HepG2 (cell line): ENCODE measurements around the gene DPM2. TPM values are rescaled to one million over a fixed set of nuclear protein-coding genes. Genes with fewer than 3 reads are reported as not detected.
A peak's percentile ranks its signal among the peaks of the same experiment; 100 is the strongest.

Source experiments
- ATAC-seq: fragments of 200-7000 bp; cut with Tn5 transposase; 3 replicates; pipeline ENCODE4 v1.9.1; 2020; ENCODE audit warnings: mild to moderate bottlenecking, moderate library complexity
- BruUV-seq: library from RNA; stranded (reverse); fragments of 400-500 nt; replicated peaks from 2 replicates; lab custom pipeline; 2021; lab: Mats Ljungman, UMichigan
- CTCF ChIA-PET: fragments of 300-600 bp; formaldehyde crosslinking; extraction: SDS; loops from one replicate; lab custom pipeline; 2021; ENCODE audit warnings: low total read pairs, inconsistent platforms, low intra/inter-chr PET ratio; lab: Yijun Ruan, JAX
- POLR2A ChIA-PET: fragments of 350-600 bp; sonication (Branson Sonifier 250); formaldehyde crosslinking; loops from one replicate; lab custom pipeline; 2020; ENCODE audit warnings: antibody characterized with exemption, inconsistent platforms; lab: Yijun Ruan, JAX
- DNase-seq: peaks from one replicate; pipeline ENCODE4 v3.0.0-alpha.2; 2015; ENCODE audit warnings: low spot score
- FAIRE-seq: peaks from 3 replicates; lab custom pipeline; 2011; peaks lifted over from hg19 to GRCh38; lab: Jason Lieb, UNC
- H2AFZ ChIP-seq: one replicate; pipeline ENCODE4 v1.6.1; 2011; ENCODE audit warnings: low read length, inconsistent platforms
- H3K27ac ChIP-seq: fragments of 300-600 bp; 3 replicates; pipeline ENCODE4 v1.8.0; 2011; ENCODE audit warnings: mixed run types, mild to moderate bottlenecking, mixed read lengths, low read length, inconsistent platforms; ENCODE audit not compliant: insufficient read depth; ENCODE audit errors: extremely low read length
- H3K27me3 ChIP-seq, 2 experiments: fragments of 200-600 bp in 1 of 2; 2 replicates in 1 of 2; 3 replicates in 1 of 2; pipeline versions ENCODE4 v1.6.0 to v1.8.0; 2011; ENCODE audit warnings: low read length in 2 of 2, mild to moderate bottlenecking in 2 of 2, moderate library complexity in 2 of 2, inconsistent platforms in 1 of 2; ENCODE audit not compliant: insufficient read depth in 2 of 2, control insufficient read depth in 1 of 2
- H3K36me3 ChIP-seq, 2 experiments: fragments of 200-600 bp in 1 of 2; replicated peaks in 1 of 2; 2 replicates in 1 of 2; 3 replicates in 1 of 2; pipeline versions ENCODE4 v1.5.1 to v1.8.0; 2011; ENCODE audit warnings: low read length in 2 of 2, inconsistent platforms in 1 of 2; ENCODE audit not compliant: insufficient read depth in 2 of 2, control insufficient read depth in 1 of 2
- H3K4me1 ChIP-seq: 2 replicates; pipeline ENCODE4 v1.5.1; 2012; ENCODE audit warnings: low read length, inconsistent platforms; ENCODE audit not compliant: insufficient read depth
- H3K4me2 ChIP-seq: 2 replicates; pipeline ENCODE4 v1.6.0; 2011; ENCODE audit warnings: low read depth, low read length, inconsistent platforms
- H3K4me3 ChIP-seq, 3 experiments: fragments of 200-600 bp in 1 of 3; sonication (generic), shearing (Covaris generic) in 1 of 3; replicated peaks in 1 of 3; 2 replicates each; pipeline ENCODE4 v1.5.1; 2011 to 2016; ENCODE audit warnings: low read length in 3 of 3, inconsistent platforms in 2 of 3, low read depth in 2 of 3, mild to moderate bottlenecking in 2 of 3, control low read depth in 1 of 3, mixed read lengths in 1 of 3; ENCODE audit not compliant: insufficient read depth in 1 of 3
- H3K79me2 ChIP-seq: one replicate; pipeline ENCODE4 v1.6.1; 2011; ENCODE audit warnings: low read length, inconsistent platforms; ENCODE audit not compliant: insufficient read depth
- H3K9ac ChIP-seq: 2 replicates; pipeline ENCODE4 v1.6.0; 2011; ENCODE audit warnings: mild to moderate bottlenecking, low read depth, low read length, inconsistent platforms; ENCODE audit not compliant: insufficient read depth
- H3K9me3 ChIP-seq: 2 replicates; pipeline ENCODE4 v1.5.1; 2012; ENCODE audit warnings: mild to moderate bottlenecking, low read length
- H4K20me1 ChIP-seq: 2 replicates; pipeline ENCODE4 v1.6.0; 2011; ENCODE audit warnings: inconsistent platforms, mild to moderate bottlenecking, low read length, moderate library complexity; ENCODE audit not compliant: insufficient read depth
- POGK ChIP-seq: sonication (generic); formaldehyde crosslinking; conservative IDR thresholded peaks from 2 replicates; pipeline ENCODE4 v1.8.0; 2022; ENCODE audit warnings: mild to moderate bottlenecking, moderate library complexity, missing genetic modification reagents
- POLR2G ChIP-seq: fragments of 200-400 bp; formaldehyde crosslinking; IDR thresholded peaks from 2 replicates; pipeline ENCODE4 v1.6.1; 2018; ENCODE audit warnings: mild to moderate bottlenecking, low read depth, low read length, moderate library complexity
- ZNF317 ChIP-seq: sonication (generic); formaldehyde crosslinking; IDR thresholded peaks from 2 replicates; pipeline ENCODE4 v1.5.0; 2020; ENCODE audit warnings: mild to moderate bottlenecking, missing genetic modification reagents
- ZNF687 ChIP-seq: sonication (generic); formaldehyde crosslinking; IDR thresholded peaks from 2 replicates; pipeline ENCODE4 v1.5.1; 2020; ENCODE audit warnings: mild to moderate bottlenecking, missing genetic modification reagents, moderate library complexity
- ZNF800 ChIP-seq: sonication (generic); formaldehyde crosslinking; IDR thresholded peaks from 2 replicates; pipeline ENCODE4 v1.4.0; 2020; ENCODE audit warnings: missing genetic modification reagents
- ZSCAN9 ChIP-seq: IDR thresholded peaks from 2 replicates; pipeline ENCODE4 v1.6.1; 2016; ENCODE audit warnings: borderline replicate concordance
- WGBS: methylation state at CpG from one replicate; pipeline ENCODE4 v1.1.6; 2017; ENCODE audit warnings: low lambda C conversion rate; 5-methylcytosine and 5-hydroxymethylcytosine counted together
- in situ Hi-C: cut with HindIII; loops from 2 replicates; pipeline ENCODE4 v1.10.0; 2017; ENCODE audit warnings: low pct_unique_long_range_greater_than_20kb; ENCODE audit not compliant: extremely low pct_ligation_motif_present
- intact Hi-C: fragments of 100-400 bp; cut with micrococcal nuclease; formaldehyde crosslinking; loops from one replicate; pipeline ENCODE4 v1.10.0; 2022; ENCODE audit not compliant: unreplicated experiment
- polyA plus RNA-seq, 8 experiments: library from polyadenylated mRNA; depleted of rRNA in 3 of 8; stranded (reverse) in 7 of 8; unstranded in 1 of 8; fragments of >200 nt; fragmentation: Illumina TruSeq in 4 of 8; extraction: Trizol in 4 of 8; gene quantifications; 2 replicates each; pipeline versions ENCODE4 v1.2.1 to v1.2.3, GENCODE V29; 2011 to 2016; ENCODE audit warnings: low read depth in 4 of 8, missing spikeins in 1 of 8, mixed read lengths in 1 of 8; ENCODE audit not compliant: insufficient read depth in 1 of 8
- total RNA-seq, 5 experiments: library from RNA; depleted of rRNA; stranded (reverse); fragments of >200 nt; fragmentation: Illumina TruSeq; extraction: Trizol; gene quantifications; 2 replicates each; pipeline ENCODE4 v1.2.3, GENCODE V29; 2016; ENCODE audit warnings: low read depth in 1 of 5
- TF ChIP-seq, protein P1 (sequence below): sonication (generic); formaldehyde crosslinking; IDR thresholded peaks from 2 replicates; pipeline ENCODE4 v1.5.0; 2020; ENCODE audit warnings: missing genetic modification reagents
- TF ChIP-seq, protein P2 (sequence below): sonication (generic); formaldehyde crosslinking; IDR thresholded peaks from 2 replicates; pipeline ENCODE4 v1.5.0; 2020; ENCODE audit warnings: mild to moderate bottlenecking, missing genetic modification reagents

DPM2 gene
- total and polyA plus RNA-seq, 2 of the 13 experiments (the other 11 are each of a cell fraction or from before 2014, with no cell fraction given): 24.8 to 35.3 TPM

GRCh38 chr9:127965953-127966352 lies 28.3 kb upstream of the DPM2 start:
- ATAC-seq: no peak
- POLR2A ChIA-PET: interaction anchor here (0.7 to 3.3 kb wide), 5 partner anchors 11 to 133 kb away, joined by 3 to 9 read pairs (median 3); no protein-coding TSS in a partner anchor

More at GRCh38 chr9:127965953-127966352, 28.3 kb upstream of the DPM2 start:
- Histone ChIP-seq H3K27me3 (no peaks in the 10 kb centered on the region), H3K4me1 (peaks cover 64% of the 10 kb centered on the region), H3K4me2 (peak overlapping the region; percentile 52), H3K36me3 (peaks cover 1 to 9% of the 10 kb centered on the region in 2 experiments; a peak in 3 of 5 replicates), H3K9ac (peak overlapping the region; percentile 44; the same call in 1 of the 2 replicates), H4K20me1 (no peaks in the 10 kb centered on the region), H3K79me2 (peaks cover 89% of the 10 kb centered on the region), H3K27ac (peak overlapping the region; percentile 73), H2AFZ (no peak overlapping the region), H3K9me3 (no peaks in the 10 kb centered on the region), H3K4me3 (peak overlapping the region in 1 of 3 experiments; percentile 25; a peak in 1 of 6 replicates)
- in situ Hi-C loops: no loop called here
- no peak for DNase-seq
- WGBS: 93% methylated on average over 6 of the region's 6 CpGs
- no TSS peak for BruUV-seq
- FAIRE-seq: no peak
- CTCF ChIA-PET: no interaction called here
- intact Hi-C loops: no loop called here
- no peak for TF ChIP-seq ZSCAN9
- TF ChIP-seq POLR2G: 0 out of 2 replicates have a peak, but pooled peaks have one; percentile 3
- TF ChIP-seq, protein P1, sequence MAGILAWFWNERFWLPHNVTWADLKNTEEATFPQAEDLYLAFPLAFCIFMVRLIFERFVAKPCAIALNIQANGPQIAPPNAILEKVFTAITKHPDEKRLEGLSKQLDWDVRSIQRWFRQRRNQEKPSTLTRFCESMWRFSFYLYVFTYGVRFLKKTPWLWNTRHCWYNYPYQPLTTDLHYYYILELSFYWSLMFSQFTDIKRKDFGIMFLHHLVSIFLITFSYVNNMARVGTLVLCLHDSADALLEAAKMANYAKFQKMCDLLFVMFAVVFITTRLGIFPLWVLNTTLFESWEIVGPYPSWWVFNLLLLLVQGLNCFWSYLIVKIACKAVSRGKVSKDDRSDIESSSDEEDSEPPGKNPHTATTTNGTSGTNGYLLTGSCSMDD (CRISPR knock-in tag): no peak
- no peak for TF ChIP-seq ZNF800 (CRISPR knock-in tag)
- TF ChIP-seq ZNF317 (CRISPR knock-in tag): no peak
- no peak for TF ChIP-seq POGK (CRISPR knock-in tag)
- TF ChIP-seq, protein P2, sequence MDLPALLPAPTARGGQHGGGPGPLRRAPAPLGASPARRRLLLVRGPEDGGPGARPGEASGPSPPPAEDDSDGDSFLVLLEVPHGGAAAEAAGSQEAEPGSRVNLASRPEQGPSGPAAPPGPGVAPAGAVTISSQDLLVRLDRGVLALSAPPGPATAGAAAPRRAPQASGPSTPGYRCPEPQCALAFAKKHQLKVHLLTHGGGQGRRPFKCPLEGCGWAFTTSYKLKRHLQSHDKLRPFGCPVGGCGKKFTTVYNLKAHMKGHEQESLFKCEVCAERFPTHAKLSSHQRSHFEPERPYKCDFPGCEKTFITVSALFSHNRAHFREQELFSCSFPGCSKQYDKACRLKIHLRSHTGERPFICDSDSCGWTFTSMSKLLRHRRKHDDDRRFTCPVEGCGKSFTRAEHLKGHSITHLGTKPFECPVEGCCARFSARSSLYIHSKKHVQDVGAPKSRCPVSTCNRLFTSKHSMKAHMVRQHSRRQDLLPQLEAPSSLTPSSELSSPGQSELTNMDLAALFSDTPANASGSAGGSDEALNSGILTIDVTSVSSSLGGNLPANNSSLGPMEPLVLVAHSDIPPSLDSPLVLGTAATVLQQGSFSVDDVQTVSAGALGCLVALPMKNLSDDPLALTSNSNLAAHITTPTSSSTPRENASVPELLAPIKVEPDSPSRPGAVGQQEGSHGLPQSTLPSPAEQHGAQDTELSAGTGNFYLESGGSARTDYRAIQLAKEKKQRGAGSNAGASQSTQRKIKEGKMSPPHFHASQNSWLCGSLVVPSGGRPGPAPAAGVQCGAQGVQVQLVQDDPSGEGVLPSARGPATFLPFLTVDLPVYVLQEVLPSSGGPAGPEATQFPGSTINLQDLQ: no peak
- TF ChIP-seq ZNF687 (CRISPR knock-in tag): peak; percentile 3; the same call in 1 of the 2 replicates
